GM12878 (cell line): ENCODE results near the gene GAL3ST2. TPM values are rescaled to one million over a fixed set of nuclear protein-coding genes. Genes with fewer than 3 reads are reported as not detected.

Experiments used
- MEF2A ChIP-seq: IDR thresholded peaks from 2 replicates; pipeline ENCODE4 v1.6.1; 2011; ENCODE audit warnings: low read depth, mild to moderate bottlenecking, low read length, moderate library complexity; ENCODE audit not compliant: insufficient read depth
- MXI1 ChIP-seq: fragments of 150-350 bp; IDR thresholded peaks from 2 replicates; pipeline ENCODE4 v1.6.1; 2011; ENCODE audit warnings: low read depth, mild to moderate bottlenecking, inconsistent platforms, low read length, improper control_type of control experiment
- SMAD5 ChIP-seq: IDR thresholded peaks from 2 replicates; pipeline ENCODE4 v1.6.1; 2016; ENCODE audit warnings: antibody characterized with exemption, low read depth
- SPI1 ChIP-seq: IDR thresholded peaks from 2 replicates; pipeline ENCODE4 v1.6.1; 2011; ENCODE audit warnings: low read depth, mild to moderate bottlenecking, low read length, moderate library complexity, borderline replicate concordance; ENCODE audit not compliant: insufficient read depth
- polyA plus RNA-seq, 11 experiments: library from polyadenylated mRNA; depleted of rRNA in 4 of 11; unstranded in 6 of 11; stranded (reverse) in 5 of 11; fragments of >200 nt; fragmentation: Nextera tagmentation in 4 of 11; fragmentation: Illumina TruSeq in 1 of 11; extraction: Ambion mirVana in 4 of 11; extraction: Trizol in 1 of 11; gene quantifications; 1 replicate in 1 of 11; 2 replicates in 10 of 11; pipeline versions ENCODE4 v1.2.1 to v1.2.3, GENCODE V29; 2011 to 2016; ENCODE audit warnings: inconsistent platforms in 2 of 11, missing spikeins in 2 of 11, low read depth in 1 of 11
- total RNA-seq, 4 experiments: library from RNA; depleted of rRNA in 3 of 4; stranded (reverse); fragments of >200 nt in 3 of 4; fragmentation: Illumina TruSeq in 1 of 4; extraction: Trizol in 1 of 4; gene quantifications; 2 replicates each; pipeline versions ENCODE4 v1.2.1 to v1.2.3, GENCODE V29; 2013 to 2021
- TF ChIP-seq, protein P1 (sequence below): fragments of 450-650 bp; IDR thresholded peaks from 2 replicates; pipeline ENCODE4 v1.6.1; 2017; ENCODE audit warnings: mild to moderate bottlenecking, moderate library complexity
- TF ChIP-seq, protein P2 (sequence below): IDR thresholded peaks from 2 replicates; pipeline ENCODE4 v1.6.1; 2012; ENCODE audit warnings: low read depth, low read length, improper control_type of control experiment

The GAL3ST2 gene
- total and polyA plus RNA-seq, 10 of the 15 experiments (the other 5 are each of a cell fraction or from before 2014, with no cell fraction given): 0.09 to 0.36 (median 0.11) TPM; not detected in 7

DNA sequence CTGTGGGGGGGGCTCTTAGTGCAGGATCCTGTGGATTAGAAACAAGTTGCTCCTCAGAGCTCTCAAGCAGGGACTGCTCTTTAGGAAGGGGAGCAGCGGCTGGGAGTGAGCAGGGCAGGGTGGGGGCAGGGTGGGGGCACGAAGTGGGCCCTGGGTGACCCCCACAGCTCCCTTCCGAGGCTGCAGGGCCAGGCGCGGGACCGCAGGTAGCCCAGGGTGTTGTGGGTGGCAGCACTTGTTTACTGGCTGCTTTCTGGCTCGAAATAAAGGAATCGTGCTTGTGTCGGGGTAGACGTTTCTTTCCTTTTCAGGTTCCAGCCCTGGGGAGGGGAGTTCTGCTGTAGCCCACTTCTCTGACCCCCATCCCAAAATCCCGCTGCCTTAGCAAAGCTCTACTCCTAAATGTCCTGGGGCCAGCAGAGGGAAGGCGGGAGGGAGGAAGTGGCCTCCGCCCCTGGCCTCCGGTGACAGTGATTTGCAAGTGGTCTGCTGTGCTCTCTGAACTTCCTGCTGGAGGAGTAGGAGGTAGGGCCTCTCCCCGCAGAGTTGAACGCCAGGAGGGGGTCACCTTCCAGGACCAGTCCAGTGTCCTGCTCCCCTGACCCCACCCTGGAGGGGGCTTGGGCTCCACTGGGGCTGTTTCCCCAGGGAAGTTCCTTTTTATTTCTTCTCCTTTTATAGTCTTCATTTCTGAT is 40.7 kb downstream of the GAL3ST2 start (continued):
- TF ChIP-seq, protein P1, sequence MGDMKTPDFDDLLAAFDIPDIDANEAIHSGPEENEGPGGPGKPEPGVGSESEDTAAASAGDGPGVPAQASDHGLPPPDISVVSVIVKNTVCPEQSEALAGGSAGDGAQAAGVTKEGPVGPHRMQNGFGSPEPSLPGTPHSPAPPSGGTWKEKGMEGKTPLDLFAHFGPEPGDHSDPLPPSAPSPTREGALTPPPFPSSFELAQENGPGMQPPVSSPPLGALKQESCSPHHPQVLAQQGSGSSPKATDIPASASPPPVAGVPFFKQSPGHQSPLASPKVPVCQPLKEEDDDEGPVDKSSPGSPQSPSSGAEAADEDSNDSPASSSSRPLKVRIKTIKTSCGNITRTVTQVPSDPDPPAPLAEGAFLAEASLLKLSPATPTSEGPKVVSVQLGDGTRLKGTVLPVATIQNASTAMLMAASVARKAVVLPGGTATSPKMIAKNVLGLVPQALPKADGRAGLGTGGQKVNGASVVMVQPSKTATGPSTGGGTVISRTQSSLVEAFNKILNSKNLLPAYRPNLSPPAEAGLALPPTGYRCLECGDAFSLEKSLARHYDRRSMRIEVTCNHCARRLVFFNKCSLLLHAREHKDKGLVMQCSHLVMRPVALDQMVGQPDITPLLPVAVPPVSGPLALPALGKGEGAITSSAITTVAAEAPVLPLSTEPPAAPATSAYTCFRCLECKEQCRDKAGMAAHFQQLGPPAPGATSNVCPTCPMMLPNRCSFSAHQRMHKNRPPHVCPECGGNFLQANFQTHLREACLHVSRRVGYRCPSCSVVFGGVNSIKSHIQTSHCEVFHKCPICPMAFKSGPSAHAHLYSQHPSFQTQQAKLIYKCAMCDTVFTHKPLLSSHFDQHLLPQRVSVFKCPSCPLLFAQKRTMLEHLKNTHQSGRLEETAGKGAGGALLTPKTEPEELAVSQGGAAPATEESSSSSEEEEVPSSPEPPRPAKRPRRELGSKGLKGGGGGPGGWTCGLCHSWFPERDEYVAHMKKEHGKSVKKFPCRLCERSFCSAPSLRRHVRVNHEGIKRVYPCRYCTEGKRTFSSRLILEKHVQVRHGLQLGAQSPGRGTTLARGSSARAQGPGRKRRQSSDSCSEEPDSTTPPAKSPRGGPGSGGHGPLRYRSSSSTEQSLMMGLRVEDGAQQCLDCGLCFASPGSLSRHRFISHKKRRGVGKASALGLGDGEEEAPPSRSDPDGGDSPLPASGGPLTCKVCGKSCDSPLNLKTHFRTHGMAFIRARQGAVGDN: no peak
- no peak for TF ChIP-seq SMAD5
- TF ChIP-seq, protein P2, sequence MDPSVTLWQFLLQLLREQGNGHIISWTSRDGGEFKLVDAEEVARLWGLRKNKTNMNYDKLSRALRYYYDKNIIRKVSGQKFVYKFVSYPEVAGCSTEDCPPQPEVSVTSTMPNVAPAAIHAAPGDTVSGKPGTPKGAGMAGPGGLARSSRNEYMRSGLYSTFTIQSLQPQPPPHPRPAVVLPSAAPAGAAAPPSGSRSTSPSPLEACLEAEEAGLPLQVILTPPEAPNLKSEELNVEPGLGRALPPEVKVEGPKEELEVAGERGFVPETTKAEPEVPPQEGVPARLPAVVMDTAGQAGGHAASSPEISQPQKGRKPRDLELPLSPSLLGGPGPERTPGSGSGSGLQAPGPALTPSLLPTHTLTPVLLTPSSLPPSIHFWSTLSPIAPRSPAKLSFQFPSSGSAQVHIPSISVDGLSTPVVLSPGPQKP: no peak
- no peak for TF ChIP-seq MXI1
- TF ChIP-seq SPI1: peak; percentile 40; the same call in 1 of the 2 replicates
- no peak for TF ChIP-seq MEF2A
